Neutrophil (primary cell): ENCODE data around the gene SLC24A4.

Experiments used
- H3K27ac ChIP-seq: fragments of 200-600 bp; sonication (generic); 2 replicates; pipeline ENCODE4 v1.5.1; 2016; ENCODE audit warnings: mild to moderate bottlenecking, moderate library complexity
- H3K27me3 ChIP-seq: fragments of 200-600 bp; sonication (generic); 2 replicates; pipeline ENCODE4 v1.6.0; 2016; ENCODE audit warnings: mild to moderate bottlenecking
- H3K36me3 ChIP-seq: fragments of 200-600 bp; sonication (generic); 2 replicates; pipeline ENCODE4 v1.5.1; 2017
- H3K4me1 ChIP-seq, 2 experiments: fragments of 200-600 bp in 1 of 2; sonication (generic) in 1 of 2; 1 replicate in 1 of 2; 2 replicates in 1 of 2; pipeline versions ENCODE4 v1.5.1 to v1.6.1; 2013 to 2016; ENCODE audit warnings: low read depth in 1 of 2, low read length in 1 of 2, mild to moderate bottlenecking in 1 of 2, moderate library complexity in 1 of 2; ENCODE audit not compliant: control insufficient read depth in 1 of 2, insufficient read depth in 1 of 2
- H3K4me3 ChIP-seq, 2 experiments: fragments of 200-600 bp in 1 of 2; sonication (generic) in 1 of 2; 1 replicate in 1 of 2; 2 replicates in 1 of 2; pipeline ENCODE4 v1.5.1; 2013 to 2016; ENCODE audit warnings: low read depth in 1 of 2, low read length in 1 of 2, mild to moderate bottlenecking in 1 of 2, moderate library complexity in 1 of 2
- H3K9me3 ChIP-seq: fragments of 200-600 bp; sonication (generic); 2 replicates; pipeline ENCODE4 v1.5.1; 2016
- CTCF ChIP-seq: fragments of 200-600 bp; sonication (generic); IDR thresholded peaks from 2 replicates; pipeline ENCODE4 v1.5.1; 2016; ENCODE audit warnings: antibody characterized with exemption

Gene SLC24A4

GRCh38 chr14:92462568-92462967 lies 139.6 kb downstream of the SLC24A4 start:
- no peak overlapping the region for H3K4me3 ChIP-seq
- H3K27me3 ChIP-seq: no peaks in the 10 kb centered on the region
- peaks cover 49 to 61% of the 10 kb centered on the region in 2 experiments for H3K4me1 ChIP-seq
- peak overlapping the region; percentile 6 for H3K27ac ChIP-seq
- H3K36me3 ChIP-seq: no peaks in the 10 kb centered on the region
- H3K9me3 ChIP-seq: no peaks in the 10 kb centered on the region
- TF ChIP-seq CTCF: no peak

- Histone ChIP-seq H3K36me3 (no peaks in the 10 kb centered on the region), H3K4me3 (no peak overlapping the region), H3K27ac (peak overlapping the region; percentile 6), H3K4me1 (peaks cover 49 to 61% of the 10 kb centered on the region in 2 experiments), H3K9me3 (no peaks in the 10 kb centered on the region), H3K27me3 (no peaks in the 10 kb centered on the region)
- no peak for TF ChIP-seq CTCF
These were observed 140.2 kb downstream of the SLC24A4 start for GRCh38 chr14:92463141-92463540.

GRCh38 chr14:92464156-92464555 lies 141.2 kb downstream of the SLC24A4 start:
- Histone ChIP-seq H3K4me1 (peaks cover 47 to 60% of the 10 kb centered on the region in 2 experiments), H3K4me3 (no peak overlapping the region), H3K27me3 (no peaks in the 10 kb centered on the region), H3K9me3 (no peaks in the 10 kb centered on the region), H3K36me3 (no peaks in the 10 kb centered on the region), H3K27ac (no peak overlapping the region)
- no peak for TF ChIP-seq CTCF

GRCh38 chr14:92464716-92465115 lies 141.8 kb downstream of the SLC24A4 start:
- no peaks in the 10 kb centered on the region for H3K27me3 ChIP-seq
- peaks cover 43 to 54% of the 10 kb centered on the region in 2 experiments for H3K4me1 ChIP-seq
- no peaks in the 10 kb centered on the region for H3K9me3 ChIP-seq
- no peak for TF ChIP-seq CTCF
- H3K27ac ChIP-seq: peak overlapping the region; percentile 71
- H3K36me3 ChIP-seq: no peaks in the 10 kb centered on the region
- no peak overlapping the region for H3K4me3 ChIP-seq

GRCh38 chr14:92465353-92466055 lies 142.5 kb downstream of the SLC24A4 start:
- no peaks in the 10 kb centered on the region for H3K36me3 ChIP-seq
- no peak for TF ChIP-seq CTCF

More at GRCh38 chr14:92465353-92466055, 142.5 kb downstream of the SLC24A4 start:
- no peak overlapping the region for H3K4me3 ChIP-seq
- peaks cover 39 to 48% of the 10 kb centered on the region in 2 experiments for H3K4me1 ChIP-seq
- H3K27me3 ChIP-seq: no peaks in the 10 kb centered on the region
- no peaks in the 10 kb centered on the region for H3K9me3 ChIP-seq
- H3K27ac ChIP-seq: peak overlapping the region; percentile 71
